ENCODE data around the gene PTRHD1.

The PTRHD1 gene

GRCh38 chr2:24762518-24762917, 30.7 kb downstream of the PTRHD1 start:
- no peak for DNase-seq (ENCODE audit: extremely low read depth in 1 of 2, low read depth in 1 of 2)

DNA sequence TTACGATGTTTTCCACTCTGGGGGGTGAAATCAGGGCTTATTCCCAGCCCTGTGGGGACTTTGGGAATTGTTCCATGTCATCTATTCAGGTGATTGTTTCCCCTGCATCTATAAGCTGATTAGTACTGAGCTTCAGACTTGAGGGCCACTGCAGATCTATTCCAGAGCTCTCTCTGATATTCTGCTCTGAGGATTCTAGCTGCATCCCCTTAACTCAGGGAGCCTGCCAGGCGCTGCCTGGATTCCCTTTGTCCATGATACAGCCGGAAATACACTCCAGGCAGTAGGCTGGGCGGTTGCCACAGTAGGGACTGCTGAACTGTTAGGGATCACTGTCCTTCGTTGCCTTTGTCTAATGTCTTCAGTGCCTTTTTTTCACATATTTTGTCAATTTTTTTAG, 31.3 kb downstream of the PTRHD1 start:
- no peak for DNase-seq (ENCODE audit: extremely low read depth in 1 of 2, low read depth in 1 of 2)

GRCh38 chr2:24756789-24757188, 36.4 kb downstream of the PTRHD1 start:
- DNase-seq (ENCODE audit: extremely low read depth in 1 of 2, low read depth in 1 of 2): no peak

DNA sequence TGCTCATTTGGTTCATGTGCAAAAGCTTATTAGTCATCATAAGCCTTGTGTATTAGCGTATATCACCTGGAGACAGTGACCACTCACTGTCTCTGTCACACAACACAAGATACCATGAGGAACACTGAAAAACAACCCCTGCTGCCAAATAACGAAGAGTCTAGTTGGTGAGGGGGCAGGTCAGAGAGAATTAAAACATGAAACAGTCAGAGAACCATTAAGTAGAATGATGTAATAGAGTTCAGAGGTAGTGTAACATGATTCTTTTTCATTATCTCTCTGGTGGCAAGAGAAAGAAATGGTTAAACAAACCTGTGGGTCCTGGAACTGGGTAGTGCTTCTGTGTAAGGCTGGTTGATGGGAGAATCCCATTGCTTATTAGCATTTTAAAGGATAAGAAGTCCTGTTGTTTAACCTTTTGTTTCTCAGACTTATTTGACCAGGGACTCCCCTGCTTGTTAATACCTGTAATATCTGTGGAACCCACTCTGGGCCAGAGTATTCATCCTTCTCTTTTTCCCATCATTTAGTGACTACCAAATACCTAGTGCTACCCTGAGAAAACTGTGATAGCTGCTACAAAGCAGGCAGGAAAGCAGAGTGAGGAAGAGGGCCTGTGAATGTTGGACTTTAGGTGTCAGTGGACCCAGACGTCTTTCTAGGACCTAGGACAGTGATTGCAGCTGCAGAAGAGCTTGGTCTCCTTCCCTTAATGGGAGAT, 38.0 kb downstream of the PTRHD1 start:
- DNase-seq (ENCODE audit: extremely low read depth in 1 of 2, low read depth in 1 of 2): no peak

DNA sequence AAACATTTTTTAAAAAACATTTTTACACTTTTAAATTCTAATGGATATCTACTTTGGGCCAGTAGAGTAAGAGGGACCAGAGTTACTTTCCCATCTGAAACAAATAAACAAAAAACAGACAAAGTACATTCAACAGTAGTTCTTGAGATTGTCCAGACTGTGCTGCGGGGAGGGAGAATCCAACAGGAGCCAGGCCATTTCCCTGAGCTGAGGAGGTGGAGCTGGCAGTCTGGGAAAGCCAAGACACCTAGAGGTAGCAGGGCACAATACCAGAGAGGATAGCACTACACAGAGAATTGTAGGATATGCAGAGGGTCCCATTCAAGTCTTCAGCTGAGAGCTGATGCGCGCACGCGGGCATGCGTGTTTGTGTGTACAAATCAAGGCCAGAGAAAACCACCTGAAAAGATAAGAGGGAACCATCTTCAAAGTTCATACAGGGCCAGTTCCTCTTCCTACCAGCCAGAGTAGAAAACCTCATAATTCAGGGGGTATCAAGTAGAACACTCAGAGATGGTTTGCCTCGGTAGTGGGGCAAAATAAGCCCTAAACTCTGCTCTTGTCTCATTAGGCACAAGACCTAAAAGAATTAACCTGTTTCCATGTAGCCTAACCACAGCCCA, 44.0 kb downstream of the PTRHD1 start:
- DNase-seq (ENCODE audit: extremely low read depth in 1 of 2, low read depth in 1 of 2): no peak

- DNase-seq (ENCODE audit: extremely low read depth in 1 of 2, low read depth in 1 of 2): no peak
Measured at GRCh38 chr2:24747299-24747698, 45.9 kb downstream of the PTRHD1 start.

- no peak for DNase-seq (ENCODE audit: extremely low read depth in 1 of 2, low read depth in 1 of 2)
Measured at GRCh38 chr2:24745825-24746224, 47.4 kb downstream of the PTRHD1 start.

GRCh38 chr2:24744356-24744755, 48.8 kb downstream of the PTRHD1 start:
- DNase-seq (ENCODE audit: extremely low read depth in 1 of 2, low read depth in 1 of 2): no peak

- DNase-seq (ENCODE audit: extremely low read depth in 1 of 2, low read depth in 1 of 2): no peak
Measured at GRCh38 chr2:24743924-24744323, 49.3 kb downstream of the PTRHD1 start.

DNA sequence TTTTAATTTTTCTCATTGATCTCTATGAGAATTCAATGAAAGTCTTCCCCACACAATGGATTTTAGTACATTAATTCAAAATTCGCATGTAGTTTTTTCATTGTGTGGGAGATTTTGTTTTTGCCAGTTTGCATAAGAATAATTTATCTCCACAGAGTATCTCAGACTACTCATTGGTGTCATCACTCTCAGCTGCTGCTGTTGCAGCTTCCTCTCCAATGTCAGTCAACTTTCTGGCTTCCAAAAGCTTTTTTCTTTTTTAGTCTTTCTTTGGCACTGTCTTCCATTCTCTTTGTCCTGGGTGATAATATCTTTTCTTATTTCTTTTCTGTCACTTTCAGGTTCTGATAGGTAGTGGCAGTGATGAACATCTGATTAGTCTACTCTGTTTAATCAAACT, 50.5 kb downstream of the PTRHD1 start:
- DNase-seq (ENCODE audit: extremely low read depth in 1 of 2, low read depth in 1 of 2): no peak

DNA sequence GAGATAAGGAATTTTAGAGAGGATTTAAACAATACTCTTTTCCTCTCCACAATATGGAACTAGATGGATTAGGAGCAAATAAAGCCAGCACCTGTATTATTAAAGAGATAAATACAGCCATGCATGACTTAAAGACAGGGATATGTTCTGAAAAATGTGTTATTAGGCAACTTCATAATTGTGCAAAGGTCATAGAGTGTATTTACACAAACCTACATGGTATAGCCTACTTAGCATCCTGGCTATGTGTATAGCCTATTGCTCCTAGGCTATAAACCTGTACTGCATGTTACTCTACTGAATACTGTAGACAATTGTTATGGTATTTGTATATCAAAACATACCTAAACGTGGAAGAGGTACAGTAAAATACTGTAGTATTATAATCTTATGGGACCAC, 53.0 kb downstream of the PTRHD1 start:
- no peak for DNase-seq (ENCODE audit: extremely low read depth in 1 of 2, low read depth in 1 of 2)
